ENCODE results near the gene LOXL1. TPM values are rescaled to one million over a fixed set of nuclear protein-coding genes. Genes with fewer than 3 reads are reported as not detected.

LOXL1 gene
- total RNA-seq, 1 experiment from 2014 or later, result 8.3 TPM

DNA sequence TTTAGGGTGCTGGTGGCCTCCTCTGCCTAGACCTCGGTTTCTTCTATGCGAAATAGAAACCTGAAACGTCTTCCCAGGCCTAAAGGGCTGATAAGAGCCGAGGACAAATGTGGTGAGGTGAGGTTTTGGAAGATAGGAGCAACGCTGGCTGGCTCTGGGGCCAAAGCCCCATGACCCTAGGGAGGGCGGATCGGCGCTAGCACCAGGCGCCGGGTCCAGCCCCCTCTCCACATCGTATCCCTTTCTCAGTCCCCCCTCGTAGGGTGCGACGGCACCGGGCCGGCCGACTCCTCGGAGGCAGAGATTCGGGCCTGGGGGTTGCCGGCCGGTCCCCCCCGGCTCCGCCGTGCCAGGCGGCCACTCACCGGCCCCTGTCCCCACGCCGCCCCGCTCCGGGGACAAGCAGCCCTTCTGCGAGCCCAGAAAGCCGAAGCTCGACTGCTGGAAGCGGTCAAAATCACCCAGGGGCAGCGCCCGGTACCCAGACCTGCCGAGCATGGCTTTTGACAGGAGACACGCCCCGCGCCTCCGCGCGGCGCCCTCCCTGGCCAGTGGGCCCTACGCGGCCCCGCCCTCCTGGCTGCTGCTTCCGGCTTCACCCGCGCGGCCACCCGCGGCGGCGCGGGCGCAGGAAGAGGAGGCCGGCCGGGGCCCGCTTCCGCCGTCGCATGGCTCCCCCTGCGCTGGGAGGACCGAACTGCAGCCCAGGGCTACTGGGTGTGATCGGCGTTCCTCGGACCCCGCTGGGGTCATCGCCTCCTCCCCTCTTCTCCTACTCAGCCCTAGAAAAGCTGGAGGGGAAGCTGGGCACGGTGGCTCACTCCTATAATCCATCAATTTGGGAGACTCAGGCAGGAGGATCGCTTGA is 65.7 kb downstream of the LOXL1 start, which contains the start of gene STOML1:
Gene STOML1 (minus strand): TSS at position 570 of the 868 bp plus-strand sequence. CDS start 72 bp downstream, at position 498.
- Histone ChIP-seq H3K9me3 (replicated peaks) (no peaks in the 10 kb centered on the region), H3K4me3 (peak within 1 kb of the TSS; percentile 67), H3K4me1 (replicated peaks) (peaks cover 73% of the 10 kb centered on the region), H3K27me3 (replicated peaks) (no peaks in the 10 kb centered on the region), H3K27ac (no peak within 1 kb of the TSS), H3K36me3 (peaks cover 10% of the 10 kb centered on the region)
- DNase-seq (ENCODE audit: low read depth in 1 of 2, low spot score in 2 of 2), result peak; percentile 88 to 94

DNA sequence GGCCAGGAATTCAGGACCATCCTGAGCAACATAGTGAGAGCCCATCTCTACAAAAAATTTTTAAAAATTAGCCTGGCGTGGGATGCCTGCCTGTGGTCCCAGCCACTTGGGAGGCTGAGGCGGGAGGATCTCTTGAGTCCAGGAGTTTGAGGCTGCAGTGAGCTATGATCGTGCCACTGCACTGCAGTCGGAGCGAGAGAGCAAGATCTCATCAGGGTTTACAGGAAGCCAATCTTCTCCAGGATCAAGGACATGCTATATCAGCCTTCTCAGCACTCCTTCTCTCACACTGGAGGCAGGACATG is 66.3 kb downstream of the LOXL1 start:
- peaks cover 13% of the 10 kb centered on the region for H3K36me3 ChIP-seq
- no peaks in the 10 kb centered on the region for H3K27me3 ChIP-seq (replicated peaks)
- H3K4me1 ChIP-seq (replicated peaks), result peaks cover 70% of the 10 kb centered on the region
- no peaks in the 10 kb centered on the region for H3K9me3 ChIP-seq (replicated peaks)
- DNase-seq (ENCODE audit: low read depth in 1 of 2, low spot score in 2 of 2), result no peak
- peak overlapping the region; percentile 67 for H3K4me3 ChIP-seq
- H3K27ac ChIP-seq, result no peak overlapping the region

DNA sequence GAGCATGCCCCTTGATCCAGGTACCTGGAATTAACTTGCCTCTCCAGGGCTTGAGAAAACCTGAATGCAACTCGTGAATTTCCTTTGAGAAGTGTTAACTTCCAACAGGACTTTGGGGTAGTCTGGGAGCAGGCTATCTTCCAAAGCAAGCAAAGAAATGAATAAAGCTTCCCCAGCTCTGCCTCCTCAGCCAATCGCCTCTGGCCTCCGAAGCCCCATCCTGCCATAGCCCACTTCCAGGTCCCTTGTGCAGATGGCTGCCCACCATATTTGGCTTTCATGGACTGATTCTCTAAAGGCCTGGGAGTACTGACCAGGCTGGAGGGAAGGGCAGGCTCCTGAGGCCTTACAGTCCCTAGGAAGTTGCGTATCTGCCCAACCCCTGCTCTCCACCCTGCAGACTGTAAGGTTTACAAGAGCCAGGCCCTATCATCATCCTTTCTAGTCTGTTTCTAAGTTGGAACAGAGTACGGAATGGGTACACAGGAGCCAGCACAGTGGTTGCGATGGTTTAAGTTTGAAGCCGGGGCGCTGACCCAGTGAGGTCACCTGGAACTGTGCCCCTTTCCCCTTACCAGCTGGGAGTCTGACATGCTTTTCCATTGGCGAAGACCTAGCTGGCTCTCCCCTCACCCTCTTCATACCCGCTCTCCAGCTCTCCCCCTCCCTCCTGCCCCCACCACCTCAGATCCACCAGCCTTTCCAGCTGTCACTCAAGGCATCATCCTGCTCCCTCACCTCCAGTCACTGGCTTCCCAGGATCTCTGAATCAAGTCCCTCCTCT is 67.1 kb downstream of the LOXL1 start:
- Histone ChIP-seq H3K27ac (no peak overlapping the region), H3K4me3 (no peak overlapping the region), H3K9me3 (replicated peaks) (no peaks in the 10 kb centered on the region), H3K36me3 (peaks cover 18% of the 10 kb centered on the region), H3K4me1 (replicated peaks) (peaks cover 65% of the 10 kb centered on the region), H3K27me3 (replicated peaks) (no peaks in the 10 kb centered on the region)
- no peak for DNase-seq (ENCODE audit: low read depth in 1 of 2, low spot score in 2 of 2)

DNA sequence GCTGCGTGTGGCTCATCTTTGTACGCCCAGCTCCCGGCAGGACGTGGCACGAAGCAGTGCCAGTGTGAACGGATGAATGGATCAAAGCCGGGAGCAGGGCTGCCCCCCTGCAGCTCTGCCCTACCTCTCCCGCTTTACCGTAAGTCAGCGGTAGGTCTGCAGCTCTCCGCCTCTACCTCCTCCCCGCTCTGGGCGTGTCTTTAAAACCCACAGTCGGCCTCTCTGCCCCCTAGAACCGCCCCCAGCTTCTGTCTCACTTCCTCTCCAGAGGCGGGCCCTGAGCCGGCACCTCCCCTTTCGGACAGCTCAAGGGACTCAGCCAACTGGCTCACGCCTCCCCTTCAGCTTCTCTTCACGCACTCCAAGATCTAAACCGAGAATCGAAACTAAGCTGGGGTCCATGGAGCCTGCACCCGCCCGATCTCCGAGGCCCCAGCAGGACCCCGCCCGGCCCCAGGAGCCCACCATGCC is 68.2 kb downstream of the LOXL1 start, which contains the start of gene PML:
Gene PML (plus strand): TSS at position 304 of the 471 bp plus-strand sequence. CDS start 97 bp downstream, at position 401.
- H3K36me3 ChIP-seq, result peaks cover 25% of the 10 kb centered on the region
- peak within 1 kb of the TSS; percentile 63 for H3K27ac ChIP-seq
- peak within 1 kb of the TSS; percentile 63 for H3K4me3 ChIP-seq
- DNase-seq (ENCODE audit: low read depth in 1 of 2, low spot score in 2 of 2), result peak; percentile 91 to 98
- H3K4me1 ChIP-seq (replicated peaks), result peaks cover 55% of the 10 kb centered on the region
- H3K27me3 ChIP-seq (replicated peaks), result no peaks in the 10 kb centered on the region
- no peaks in the 10 kb centered on the region for H3K9me3 ChIP-seq (replicated peaks)

DNA sequence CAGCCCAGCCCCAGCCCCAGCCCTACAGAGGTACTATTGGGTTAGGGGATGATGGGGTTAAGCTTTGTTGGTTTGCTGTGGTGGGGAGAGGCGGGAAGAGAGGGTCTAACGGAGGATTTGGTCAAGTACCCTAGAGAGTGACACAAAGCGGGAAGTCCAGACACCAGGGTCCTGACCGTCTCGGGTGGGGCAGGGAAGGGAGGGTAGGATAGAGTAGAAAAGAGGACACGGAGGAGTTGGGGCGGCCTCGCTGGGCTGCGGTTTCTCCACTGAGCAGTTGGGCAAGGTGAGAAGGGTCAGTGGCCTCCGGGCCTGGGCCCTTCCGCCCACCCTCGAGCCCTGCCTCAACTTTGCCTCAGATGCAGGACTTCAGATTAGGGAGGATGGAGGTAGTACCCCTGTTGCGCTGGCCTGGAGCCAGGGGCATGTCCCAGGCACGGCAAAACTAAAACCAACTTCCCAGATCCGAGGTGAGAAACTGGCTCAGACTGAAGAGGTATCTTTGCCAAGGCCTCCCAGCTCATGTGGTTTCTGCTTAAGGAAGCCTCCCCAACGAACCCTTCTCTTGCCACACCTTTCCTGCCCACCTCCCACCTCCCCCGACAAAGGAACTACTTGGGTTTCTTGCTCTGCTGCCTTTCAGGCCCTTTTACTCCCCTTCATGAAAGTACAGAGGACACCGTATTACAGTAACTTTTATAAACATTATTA is 68.8 kb downstream of the LOXL1 start:
- H3K27me3 ChIP-seq (replicated peaks), result no peaks in the 10 kb centered on the region
- peak; percentile 28 to 32 for DNase-seq (ENCODE audit: low read depth in 1 of 2, low spot score in 2 of 2)
- peak overlapping the region; percentile 63 for H3K4me3 ChIP-seq
- peaks cover 28% of the 10 kb centered on the region for H3K36me3 ChIP-seq
- H3K27ac ChIP-seq, result peak overlapping the region; percentile 63
- H3K9me3 ChIP-seq (replicated peaks), result no peaks in the 10 kb centered on the region
- peaks cover 48% of the 10 kb centered on the region for H3K4me1 ChIP-seq (replicated peaks)

DNA sequence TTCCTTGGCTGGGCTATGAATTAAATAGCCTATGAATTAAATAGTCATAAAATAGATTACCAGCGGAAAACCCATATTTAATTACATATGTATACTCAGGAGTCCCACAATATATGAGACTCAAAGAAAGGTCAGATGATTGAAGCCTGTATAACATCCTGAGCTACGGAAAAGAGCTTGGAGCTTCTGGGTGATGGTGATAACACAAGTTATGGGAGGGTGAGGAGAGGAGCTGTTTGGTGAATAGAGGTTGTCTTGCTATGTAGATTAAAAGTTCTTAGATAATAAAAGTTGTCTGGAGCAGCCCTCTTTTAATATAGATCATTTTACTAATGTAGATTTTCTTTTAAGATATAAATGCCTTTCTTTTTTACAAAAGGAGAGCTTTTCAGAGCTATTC is 70.0 kb downstream of the LOXL1 start:
- DNase-seq (ENCODE audit: low read depth in 1 of 2, low spot score in 2 of 2), result peak in 1 of 2 experiments; percentile 7
- Histone ChIP-seq H3K27ac (peak overlapping the region; percentile 24), H3K36me3 (peaks cover 38% of the 10 kb centered on the region), H3K4me3 (peak overlapping the region; percentile 63), H3K4me1 (replicated peaks) (peaks cover 41% of the 10 kb centered on the region), H3K27me3 (replicated peaks) (no peaks in the 10 kb centered on the region), H3K9me3 (replicated peaks) (no peaks in the 10 kb centered on the region)

DNA sequence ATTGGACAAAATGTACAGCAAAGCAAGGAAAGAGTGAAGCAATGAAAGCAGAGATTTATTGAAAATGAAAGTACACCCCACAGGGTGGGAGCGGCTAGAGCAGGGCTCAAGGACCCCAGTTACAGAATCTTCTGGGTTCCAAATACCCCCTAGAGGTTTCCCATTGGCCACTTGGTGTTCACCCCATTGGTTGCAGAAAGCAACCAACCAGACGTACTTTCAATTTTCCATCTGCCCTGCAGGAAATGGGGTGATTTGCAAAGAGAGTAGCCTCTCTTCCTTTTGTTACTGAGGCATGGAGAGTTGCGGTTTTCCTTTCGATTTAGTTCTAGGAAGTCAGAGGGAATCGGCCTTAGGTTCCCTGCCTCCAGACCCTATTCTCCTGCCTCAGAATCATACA is 70.7 kb downstream of the LOXL1 start:
- Histone ChIP-seq H3K27me3 (replicated peaks) (no peaks in the 10 kb centered on the region), H3K4me1 (replicated peaks) (peaks cover 34% of the 10 kb centered on the region), H3K9me3 (replicated peaks) (no peaks in the 10 kb centered on the region), H3K36me3 (peaks cover 42% of the 10 kb centered on the region), H3K27ac (peak overlapping the region; percentile 24), H3K4me3 (peak overlapping the region; percentile 63)
- peak in 1 of 2 experiments; percentile 69 for DNase-seq (ENCODE audit: low read depth in 1 of 2, low spot score in 2 of 2)

DNA sequence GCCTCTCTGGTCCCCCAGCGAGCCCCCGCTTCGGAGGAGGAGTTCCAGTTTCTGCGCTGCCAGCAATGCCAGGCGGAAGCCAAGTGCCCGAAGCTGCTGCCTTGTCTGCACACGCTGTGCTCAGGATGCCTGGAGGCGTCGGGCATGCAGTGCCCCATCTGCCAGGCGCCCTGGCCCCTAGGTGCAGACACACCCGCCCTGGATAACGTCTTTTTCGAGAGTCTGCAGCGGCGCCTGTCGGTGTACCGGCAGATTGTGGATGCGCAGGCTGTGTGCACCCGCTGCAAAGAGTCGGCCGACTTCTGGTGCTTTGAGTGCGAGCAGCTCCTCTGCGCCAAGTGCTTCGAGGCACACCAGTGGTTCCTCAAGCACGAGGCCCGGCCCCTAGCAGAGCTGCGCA is 71.7 kb downstream of the LOXL1 start:
- H3K4me3 ChIP-seq, result no peak overlapping the region
- H3K9me3 ChIP-seq (replicated peaks), result no peaks in the 10 kb centered on the region
- no peak for DNase-seq (ENCODE audit: low read depth in 1 of 2, low spot score in 2 of 2)
- H3K27me3 ChIP-seq (replicated peaks), result no peaks in the 10 kb centered on the region
- peaks cover 47% of the 10 kb centered on the region for H3K36me3 ChIP-seq
- peaks cover 28% of the 10 kb centered on the region for H3K4me1 ChIP-seq (replicated peaks)
- no peak overlapping the region for H3K27ac ChIP-seq

Other genes starting within 250 kb of the LOXL1 start
- 81.2 and 148 TPM in 2 replicates for gene CD276, start 242.1 kb upstream of the LOXL1 start, total RNA-seq (2014; rRNA removed; shearing (Covaris generic))
- gene INSYN1, start 173.1 kb upstream of the LOXL1 start, total RNA-seq (2014; rRNA removed; shearing (Covaris generic)), result 0.09 TPM in 1 of 2 replicates, not detected in the other
- gene TBC1D21, start 52.9 kb upstream of the LOXL1 start, total RNA-seq (2014; rRNA removed; shearing (Covaris generic)), result not detected in 2 replicates
- gene STOML1, start 65.8 kb downstream of the LOXL1 start, total RNA-seq (2014; rRNA removed; shearing (Covaris generic)), result 21.1 and 22.4 TPM in 2 replicates
- gene PML, start 68.3 kb downstream of the LOXL1 start, total RNA-seq (2014; rRNA removed; shearing (Covaris generic)), result 27.1 and 41.6 TPM in 2 replicates
- not detected in 2 replicates for gene GOLGA6A, start 156.1 kb downstream of the LOXL1 start, total RNA-seq (2014; rRNA removed; shearing (Covaris generic))
- not detected in 2 replicates for gene ISLR2, start 204.1 kb downstream of the LOXL1 start, total RNA-seq (2014; rRNA removed; shearing (Covaris generic))
- not detected in 2 replicates for gene ISLR, start 247.2 kb downstream of the LOXL1 start, total RNA-seq (2014; rRNA removed; shearing (Covaris generic))

Measured in SJSA1 (cell line).